T1000 (cell line): Measurements from ENCODE around the gene GGT6.

Experiments used
- DNase-seq: peaks from one replicate; lab custom pipeline; 2025; ENCODE audit warnings: mixed read lengths; lab: John Stamatoyannopoulos, UW

Gene GGT6

DNA sequence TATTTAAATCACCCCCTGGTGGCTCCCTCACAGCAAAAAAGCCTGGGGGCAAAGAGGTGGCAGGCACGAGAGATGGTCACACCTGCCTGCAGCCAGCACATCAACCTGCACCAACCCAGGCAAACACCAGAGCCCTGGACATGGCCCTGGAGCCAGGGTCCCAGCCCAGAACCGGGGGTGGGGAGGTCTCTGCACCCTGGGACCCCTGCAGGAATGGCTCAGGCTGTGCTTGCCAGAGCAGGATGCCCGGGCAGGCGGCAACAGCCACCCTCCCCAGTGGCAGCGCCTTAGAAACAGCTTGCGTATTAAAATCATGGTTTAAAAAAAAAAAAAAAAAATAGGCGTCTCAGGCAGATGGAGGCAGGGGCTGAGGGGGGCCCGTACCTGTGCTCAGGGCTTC is 21.4 kb downstream of the GGT6 start:
- no peak for DNase-seq

DNA sequence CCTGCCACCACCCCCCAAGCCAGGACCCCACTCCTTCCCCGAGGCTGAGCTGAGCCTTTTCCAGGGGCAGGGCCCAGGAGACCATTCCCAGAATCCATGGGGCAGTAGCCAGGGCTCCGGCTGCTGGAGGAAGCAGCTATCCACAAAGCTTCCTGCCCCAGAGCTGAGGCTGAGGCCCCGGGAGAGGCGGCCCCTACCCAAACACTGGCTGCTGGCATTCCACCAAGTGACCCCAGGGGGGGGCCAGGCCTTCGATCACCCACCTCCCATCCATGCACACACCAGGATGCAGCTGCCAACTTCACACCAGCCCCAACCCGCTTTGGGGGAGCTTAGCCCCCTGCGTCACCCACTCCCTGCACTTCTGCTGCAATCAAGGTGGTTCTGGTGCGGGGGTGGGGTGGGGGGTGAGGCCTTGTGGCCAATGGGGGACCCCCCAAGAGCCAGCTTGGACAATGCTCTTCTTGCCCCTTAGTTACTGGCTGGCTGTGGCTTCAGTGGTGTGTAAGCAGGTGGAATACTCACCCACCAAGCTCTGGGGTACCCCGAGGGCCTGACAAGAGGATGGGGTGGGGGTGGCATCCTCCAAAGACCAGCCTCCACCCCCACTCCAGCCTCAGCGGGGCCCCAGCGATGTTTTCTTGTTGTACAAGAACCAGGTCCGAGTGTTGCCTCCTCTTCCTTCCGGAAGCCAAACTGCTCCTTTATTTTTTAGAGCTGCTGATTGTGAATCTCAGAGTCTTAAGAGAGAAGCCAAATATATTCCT is 22.0 kb downstream of the GGT6 start:
- DNase-seq: no peak

DNA sequence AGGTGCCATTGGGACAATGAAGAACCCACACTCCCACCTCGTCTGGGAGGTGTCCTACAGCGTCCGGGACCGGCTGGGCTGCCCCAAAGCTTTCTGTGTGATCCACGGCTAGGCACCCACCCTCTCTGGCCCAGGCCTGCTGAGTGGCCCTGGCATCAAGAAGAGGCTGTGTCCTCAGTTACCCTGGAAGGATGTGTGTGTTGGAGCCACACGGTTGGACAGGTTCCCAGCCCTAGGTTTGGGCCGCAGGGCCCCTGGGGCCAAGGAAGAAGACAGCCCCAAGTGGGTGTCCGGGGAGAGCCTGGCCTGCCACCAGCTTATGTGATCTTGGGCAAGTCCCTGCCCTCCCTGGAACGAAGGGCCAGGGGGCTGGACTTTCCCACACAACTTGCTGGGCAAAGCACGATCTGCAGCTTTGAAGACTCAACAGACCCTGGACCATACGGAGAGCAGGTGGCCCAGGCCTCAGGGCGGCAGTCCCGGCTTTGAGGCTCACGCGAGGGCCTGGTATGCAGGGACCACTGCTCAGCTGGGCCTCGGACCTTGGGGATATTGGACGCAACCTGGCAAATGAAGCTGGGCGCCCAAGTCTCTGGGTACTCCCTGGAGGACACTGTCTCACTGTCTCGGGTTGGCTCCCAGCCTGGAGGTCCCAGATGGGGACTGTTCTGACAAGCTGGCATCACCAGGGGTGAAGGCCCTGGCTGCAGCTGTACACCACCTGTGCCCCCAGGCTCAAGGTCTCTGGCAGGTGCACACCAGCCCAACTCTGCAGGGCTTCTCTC is 22.7 kb downstream of the GGT6 start:
- no peak for DNase-seq

DNA sequence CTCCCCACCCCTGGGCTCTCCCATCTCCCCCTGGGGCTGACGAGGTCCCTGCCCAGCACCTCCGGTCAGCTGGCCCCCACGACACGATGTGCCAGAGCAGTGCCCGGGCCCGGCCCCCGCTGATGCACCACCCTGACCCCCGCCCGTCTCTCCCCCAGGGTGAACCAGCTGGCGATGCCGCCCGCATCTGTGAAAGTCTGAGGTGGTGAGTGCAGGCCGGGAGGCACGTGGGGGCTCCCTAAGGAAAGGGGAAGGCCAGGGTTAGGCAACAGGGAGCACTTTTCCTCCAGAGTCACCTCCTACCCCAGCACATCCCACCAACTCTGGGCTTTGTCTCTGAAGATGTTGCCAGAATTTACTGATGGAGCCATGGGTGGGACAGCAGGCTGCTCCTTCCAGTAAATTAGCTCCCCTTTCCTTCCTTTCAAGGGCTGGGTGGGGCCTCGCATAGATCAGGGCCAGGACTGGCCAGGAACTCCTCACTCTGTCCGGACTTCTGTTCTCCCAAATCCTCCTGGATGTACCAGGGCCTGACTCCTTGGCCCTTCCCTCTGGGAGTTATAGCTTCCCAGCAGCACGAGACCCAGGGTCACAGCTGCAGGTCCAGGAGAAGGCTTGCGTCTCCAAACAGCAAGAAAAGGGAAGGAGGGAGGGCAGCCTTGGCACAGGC is 23.5 kb downstream of the GGT6 start:
- no peak for DNase-seq

DNA sequence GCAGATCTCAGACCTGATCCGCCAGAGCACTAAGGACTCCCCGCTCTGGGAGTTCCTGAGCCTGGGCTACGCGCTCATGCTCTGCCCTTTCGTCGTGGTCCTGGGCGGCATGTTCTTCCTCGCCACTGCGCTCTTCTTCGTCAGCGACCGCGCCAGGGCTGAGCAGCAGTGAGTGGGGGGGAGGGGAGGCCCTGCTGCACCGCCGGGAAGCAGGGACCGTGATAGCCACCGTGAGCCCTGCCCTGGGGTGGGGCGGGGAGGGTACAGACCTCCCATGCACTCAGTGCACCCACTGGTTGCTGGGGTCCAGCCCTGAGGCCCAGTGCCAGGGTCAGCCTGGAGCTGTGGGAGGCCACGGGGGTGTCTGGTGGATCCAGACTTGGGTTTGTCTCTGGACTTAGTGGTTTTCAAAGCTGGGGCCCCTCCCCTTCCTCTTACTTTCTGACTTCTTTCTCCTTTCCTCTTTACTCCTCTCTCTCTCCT is 24.1 kb downstream of the GGT6 start:
- DNase-seq: no peak

DNA sequence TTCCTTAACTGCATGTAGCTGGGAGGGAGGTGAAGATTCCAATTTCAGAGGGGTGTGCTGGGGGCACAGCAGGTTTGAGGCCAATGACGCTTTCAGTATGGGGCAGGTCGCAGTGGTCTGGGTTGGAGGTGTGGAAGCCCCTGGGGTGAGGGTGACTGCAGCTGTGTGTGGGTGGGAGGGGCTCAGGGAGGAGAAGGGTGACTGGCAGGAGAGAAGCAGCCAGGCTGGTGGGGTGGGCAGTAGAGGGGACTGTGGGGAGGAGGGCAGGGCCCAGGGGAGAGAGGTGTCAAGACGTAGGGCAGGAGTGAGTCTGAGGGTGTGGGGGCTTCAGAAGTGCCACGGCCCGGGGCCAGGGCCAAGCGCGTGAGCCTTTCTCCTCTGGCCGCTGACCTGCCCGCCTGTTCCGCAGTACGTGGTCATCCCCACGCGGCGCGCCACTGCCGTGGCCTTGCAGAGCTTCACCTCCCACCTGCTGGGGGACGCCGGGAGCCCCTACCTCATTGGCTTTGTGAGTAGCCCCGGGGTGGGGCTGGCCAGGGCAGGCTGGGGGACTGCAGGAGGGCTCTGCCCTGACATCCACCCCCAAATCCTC is 24.6 kb downstream of the GGT6 start:
- no peak for DNase-seq

DNA sequence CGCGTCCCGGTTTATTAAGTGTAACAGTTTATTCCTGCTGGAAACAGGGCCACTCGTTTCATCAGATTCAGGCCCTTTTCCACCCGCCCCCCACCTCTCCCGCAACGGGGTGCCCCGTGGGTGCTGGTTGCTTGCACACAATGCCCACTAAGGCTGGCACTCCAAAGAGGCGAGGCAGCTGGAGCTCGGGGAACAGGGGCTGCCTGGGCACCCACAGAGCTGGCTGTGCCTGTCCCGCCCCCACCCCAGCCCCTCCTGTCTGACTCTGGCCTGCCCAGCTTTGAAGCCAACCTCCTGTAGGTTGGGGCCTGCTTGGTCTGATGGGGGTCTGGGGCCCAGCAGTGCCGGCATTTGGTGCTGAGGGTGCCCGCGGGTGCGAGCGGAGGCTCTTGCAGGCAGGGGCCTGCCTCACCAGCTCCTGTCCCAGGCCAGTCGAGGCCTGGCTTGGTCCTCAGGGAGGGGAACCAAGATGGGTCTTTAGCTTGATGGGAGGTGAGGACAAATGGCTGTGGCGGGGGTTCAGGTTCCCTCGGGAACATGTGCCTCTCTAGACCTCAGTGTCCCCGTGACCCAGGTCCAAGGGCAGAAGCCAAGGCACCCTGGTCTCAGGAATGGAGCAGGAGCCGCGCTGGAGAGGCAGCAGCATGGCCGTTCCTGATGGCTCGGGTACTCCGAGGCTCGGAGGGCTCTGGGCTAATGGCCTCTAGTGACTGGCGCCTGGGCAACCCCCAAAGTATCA is 25.3 kb downstream of the GGT6 start:
- no peak for DNase-seq

DNA sequence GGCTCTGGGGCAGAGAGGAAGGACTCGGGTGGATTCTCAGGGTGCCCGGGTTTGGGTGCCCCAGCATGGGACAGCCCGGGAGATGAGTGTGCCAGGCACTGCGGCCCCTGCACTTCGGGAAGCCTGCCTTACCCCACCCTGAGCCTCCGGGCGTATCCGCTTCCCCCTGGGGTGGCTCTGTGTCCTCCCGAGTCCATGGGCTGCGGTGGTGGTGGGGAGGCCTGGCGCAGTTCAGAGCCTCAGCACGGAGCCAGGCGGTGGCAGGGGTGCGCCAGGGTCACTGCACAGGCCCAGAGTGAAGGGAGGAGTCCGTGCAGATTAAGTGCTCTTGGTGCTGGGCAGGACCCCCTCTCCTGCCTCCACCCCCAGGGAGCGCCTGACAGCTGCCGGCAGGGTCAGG is 25.9 kb downstream of the GGT6 start:
- no peak for DNase-seq

DNA sequence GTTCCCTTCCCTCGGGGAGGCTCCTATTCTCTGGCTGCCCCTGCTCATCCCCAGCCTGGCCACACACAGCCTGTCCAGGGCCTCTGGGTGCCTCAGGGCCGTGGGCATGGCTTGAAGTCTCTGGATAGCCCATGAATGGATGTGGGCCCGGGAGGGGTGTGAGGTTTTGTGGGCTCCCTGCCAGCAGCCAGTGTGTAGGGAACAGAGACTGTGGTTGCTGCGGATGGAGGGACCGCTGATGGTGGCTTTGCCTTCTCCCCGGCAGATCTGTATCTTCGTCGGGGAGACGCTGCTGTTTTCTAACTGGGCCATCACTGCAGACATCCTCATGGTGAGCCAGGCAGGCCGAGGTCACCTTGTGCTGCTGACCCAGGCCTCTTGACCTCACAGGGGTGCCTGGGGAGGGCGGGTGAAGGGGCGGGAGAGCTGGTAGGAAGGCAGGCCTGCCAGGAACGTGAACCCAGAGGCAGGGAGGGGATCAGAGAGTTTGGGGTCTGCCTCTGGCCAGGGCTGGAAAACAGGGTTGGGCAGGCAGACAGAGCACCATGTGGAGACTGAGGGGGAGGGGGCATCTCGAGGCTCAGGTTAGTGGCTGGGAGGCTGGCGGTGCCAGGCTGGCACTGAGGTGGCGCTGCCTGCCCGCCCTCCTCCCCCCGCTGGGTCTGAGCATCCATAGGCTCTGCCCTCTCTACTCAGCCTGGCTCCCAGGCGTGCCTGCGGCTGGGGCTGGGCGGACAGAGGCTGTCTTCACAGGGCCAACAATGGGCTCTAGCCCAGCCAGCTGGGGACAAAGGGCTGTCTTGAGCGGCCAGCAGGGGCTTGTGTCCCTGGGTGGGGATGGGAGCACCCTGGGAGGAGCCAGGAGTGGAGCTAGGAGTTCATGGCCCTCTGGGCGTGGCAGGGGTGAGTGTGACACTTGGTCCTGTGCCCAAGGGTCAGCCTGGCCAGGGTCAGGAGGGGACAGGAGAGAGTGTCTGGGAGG is 26.6 kb downstream of the GGT6 start:
- DNase-seq: no peak

DNA sequence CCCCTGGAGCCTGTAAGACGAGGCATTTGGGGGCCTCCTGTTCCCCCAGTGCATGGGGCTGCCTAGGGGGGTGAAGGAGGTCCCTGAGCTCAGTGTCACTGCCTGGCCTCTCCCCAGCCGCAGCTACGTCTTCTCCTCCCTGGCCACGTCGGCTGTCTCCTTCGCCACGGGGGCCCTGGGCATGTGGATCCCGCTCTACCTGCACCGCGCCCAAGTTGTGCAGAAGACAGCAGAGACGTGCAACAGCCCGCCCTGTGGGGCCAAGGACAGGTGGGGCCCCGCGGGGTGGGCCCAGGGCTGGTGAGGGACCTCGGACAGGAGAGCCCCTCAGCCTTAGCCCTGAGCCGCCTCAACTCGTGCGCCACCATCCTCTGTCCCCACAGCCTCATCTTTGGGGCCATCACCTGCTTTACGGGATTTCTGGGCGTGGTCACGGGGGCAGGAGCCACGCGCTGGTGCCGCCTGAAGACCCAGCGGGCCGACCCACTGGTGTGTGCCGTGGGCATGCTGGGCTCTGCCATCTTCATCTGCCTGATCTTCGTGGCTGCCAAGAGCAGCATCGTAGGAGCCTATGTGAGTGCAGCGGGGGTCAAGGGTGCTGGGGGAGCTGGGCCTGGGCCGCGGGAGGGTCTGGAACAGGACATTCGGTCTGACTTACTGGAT is 27.4 kb downstream of the GGT6 start:
- no peak for DNase-seq

DNA sequence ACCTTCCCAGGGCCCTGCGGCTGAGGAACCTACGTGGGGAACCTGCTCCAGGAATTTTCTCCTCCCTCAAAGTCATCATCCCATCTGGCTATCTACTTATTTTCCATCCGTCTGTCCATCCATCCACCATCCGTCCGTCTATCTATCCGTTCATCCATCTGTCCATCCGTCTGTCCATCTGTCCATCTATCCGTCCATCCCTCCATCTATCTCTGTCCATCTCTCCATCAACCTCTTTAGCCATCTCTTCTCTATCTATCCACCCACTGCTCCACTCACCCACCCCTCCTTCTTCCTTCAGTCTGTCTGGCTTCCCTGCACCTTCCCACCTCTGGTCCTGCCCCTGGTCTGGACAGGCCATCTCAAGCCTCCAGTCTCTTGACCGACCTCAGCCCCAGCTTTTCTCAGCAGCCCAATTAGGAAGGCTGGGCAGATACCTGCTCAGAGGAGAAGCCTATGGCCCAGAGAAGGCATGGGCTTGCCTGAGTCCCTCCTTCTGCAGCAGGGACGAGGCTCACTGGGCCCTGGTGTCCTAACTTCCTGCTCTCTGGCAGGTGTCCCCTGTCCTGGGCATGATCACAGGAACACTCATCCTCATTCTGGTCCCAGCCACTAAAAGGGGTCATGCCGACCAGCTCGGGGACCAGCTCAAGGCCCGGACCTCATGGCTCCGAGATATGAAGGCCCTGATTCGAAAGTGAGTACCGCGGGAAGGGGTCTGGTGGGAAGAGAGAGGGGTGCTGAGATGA is 28.2 kb downstream of the GGT6 start:
- DNase-seq: no peak

DNA sequence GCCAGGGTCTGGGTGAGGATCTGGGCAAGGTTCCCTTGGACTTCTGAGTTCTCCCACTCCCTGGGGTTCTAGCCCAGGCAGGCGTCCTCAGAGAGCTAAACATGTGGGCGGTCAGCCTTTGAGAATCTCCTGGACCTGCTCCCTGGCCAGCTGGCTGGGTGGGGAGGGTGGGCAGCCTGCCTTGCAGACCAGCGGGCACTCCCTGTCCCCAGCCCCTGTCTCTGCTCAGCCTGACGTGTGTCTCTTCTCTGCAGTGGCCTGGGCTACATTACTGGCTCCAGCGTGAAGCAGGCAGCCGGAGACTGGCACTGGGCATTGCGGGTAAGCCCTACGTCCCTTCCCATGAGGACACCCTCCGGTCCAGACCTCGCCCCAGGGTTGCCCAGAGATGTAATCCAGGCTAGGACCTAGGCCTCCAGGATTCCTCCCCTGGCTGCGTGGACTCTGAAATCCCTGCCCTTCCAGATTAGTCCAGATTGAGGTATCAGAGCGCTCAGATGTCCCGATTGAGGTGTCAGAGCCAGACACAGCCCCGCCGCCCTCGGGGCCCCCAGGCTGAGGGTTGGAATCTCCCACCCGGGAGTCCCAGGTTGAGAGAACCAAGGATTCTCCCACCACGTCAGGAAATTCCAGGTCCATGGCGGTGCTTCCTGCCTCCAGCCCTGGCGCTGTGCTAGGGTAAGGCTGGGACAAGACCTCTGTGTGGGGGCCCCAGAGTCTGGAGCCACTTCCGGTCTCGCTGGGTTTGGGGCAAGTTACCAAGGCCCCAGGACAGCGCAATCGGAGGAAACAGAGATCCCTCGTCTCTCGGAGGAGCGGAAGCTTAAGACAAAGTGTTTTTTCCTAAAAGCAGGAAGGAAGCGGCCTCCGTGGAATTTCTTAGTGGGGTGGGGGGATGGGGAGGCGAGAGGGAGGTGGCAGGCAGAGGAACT is 29.3 kb downstream of the GGT6 start:
- no peak for DNase-seq

DNA sequence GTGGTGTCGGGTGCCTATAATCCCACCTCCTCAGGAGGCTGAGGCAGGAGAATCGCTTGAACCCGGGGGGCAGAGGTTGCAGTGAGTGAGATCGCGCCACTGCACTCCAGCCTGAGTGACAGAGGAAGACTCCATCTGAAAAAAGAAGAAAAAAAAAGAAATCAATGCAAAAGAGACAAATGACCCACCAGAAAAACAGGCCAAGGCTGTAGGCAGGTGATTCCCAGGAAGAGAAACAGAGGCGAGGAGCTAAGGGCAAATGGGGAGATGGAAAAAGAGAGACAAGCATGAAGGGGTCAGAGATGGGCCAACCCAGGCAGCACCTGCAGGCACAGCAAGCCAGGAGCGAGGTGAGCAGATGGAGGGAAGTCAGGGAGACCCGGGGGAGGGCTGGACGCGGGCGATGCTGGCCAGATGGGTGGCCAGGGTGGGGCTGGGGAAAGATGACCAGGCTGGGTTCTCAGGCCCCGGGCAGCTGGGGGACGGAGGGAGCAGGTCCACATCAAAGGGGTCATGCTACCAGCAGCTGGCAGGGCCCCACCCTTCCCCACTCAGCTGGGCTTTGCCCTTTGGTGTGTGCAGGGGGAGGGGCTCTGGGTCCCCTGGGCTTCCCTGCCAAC is 30.7 kb downstream of the GGT6 start:
- DNase-seq: no peak

DNA sequence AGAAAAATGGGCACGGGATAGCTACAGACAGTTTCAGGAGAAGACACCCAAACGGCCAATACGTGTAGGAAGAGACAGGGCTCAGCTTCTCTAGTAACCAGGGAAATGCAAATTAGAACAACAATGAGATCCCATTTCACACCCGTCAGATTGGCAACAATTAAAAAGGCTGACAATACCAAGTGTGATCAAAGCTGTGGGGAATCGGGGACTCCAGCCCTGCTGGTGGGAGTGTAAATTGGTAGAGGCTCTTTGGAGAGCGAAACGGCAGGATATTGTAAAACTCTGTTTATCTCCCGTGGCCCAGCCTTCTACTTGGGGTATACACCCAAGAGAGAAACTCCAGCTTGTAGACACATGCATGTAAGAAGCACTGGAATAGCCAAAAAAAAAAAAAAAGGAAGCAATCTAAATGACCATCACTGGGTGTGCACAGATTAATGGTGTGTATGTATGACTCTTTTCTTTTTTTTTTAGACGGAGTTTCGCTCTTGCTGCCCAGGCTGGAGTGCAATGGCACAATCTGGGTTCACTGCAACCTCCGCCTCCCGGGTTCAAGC is 32.7 kb downstream of the GGT6 start:
- no peak for DNase-seq

DNA sequence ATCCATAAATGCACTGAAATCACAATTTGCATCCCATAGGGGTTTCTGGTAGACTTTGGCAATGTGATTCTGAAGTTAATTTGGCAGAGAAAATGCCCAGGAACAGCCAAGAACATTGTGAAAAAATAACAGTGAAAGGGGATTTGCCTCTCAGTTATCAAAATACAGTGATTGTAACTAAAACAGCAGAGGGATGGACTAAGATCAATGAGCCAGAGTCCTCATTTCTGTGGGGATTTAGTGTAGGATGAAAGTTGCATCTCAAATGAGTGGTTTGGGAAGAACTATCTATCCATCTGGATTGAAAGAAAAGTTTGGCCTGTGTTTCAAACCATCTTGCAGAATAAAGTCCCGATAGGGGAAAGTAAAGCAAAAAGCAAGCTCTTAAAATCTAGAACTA is 33.2 kb downstream of the GGT6 start:
- no peak for DNase-seq

DNA sequence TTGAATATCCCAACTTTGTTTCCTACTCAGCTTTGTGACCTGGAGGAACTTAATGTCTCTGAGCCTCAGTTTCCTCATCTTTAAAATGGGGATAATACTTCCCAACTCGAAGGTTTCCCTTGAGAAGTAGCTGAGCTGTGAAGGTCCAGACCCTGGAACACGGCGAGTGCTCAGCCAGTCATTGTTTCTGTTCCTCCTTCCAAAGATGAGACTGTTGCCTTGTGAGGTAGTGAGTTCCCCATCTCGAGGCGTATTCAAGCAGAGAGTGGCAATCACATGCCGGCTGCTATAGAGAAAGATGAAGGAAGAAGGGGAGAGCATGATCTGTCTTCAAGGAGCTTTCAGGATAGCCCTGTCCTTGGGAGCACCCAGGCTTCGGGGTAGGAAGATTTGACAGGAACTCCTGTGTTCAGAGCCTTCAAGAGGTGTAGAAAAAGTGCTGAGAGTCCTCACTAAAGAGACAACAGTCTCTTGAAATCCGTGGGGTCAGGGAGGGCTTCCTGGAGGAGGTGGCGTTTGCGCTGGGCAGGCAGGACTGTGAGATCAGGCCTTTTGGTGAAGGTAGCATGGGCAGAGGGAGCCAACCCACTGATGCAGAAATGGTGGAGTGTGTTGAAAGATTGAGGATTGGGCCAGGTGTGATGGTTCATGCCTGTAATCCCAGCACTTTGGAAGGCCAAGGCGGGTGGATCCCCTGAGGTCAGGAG is 34.5 kb downstream of the GGT6 start:
- no peak for DNase-seq

DNA sequence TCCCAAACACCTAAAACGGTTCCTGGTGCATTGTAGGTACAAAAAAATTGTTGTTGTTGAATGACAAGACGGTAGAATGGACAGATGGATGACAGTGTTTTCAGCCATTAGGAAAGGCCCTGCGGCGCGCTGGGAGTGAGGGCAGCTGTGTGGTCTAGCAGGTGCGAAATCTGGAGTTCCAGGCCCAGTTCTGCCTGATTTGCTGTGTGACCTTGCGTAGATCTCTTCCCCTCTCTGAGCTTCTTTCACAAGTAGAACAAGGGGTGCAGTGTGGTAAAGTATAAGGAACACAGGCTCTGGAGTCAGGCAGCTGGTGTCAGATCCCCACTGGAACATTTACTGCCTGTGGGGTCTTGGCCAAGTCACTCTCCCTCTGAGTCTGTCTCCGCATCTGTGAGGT is 36.4 kb downstream of the GGT6 start:
- DNase-seq: no peak
